ENCODE measurements around the gene ZBTB42. TPM values are rescaled to one million over a fixed set of nuclear protein-coding genes. Genes with fewer than 3 reads are reported as not detected.

The ZBTB42 gene
- polyA plus RNA-seq, 1 of the 3 experiments (the other 2 are of a cell fraction), result 3.1 TPM

GRCh38 chr14:104802394-104803184 is 1.7 kb downstream of the ZBTB42 start:
- H3K9ac ChIP-seq, result no peak overlapping the region
- ChIA-PET POLR2A (no interaction called here), CTCF (interaction anchor here (1.2 to 5.2 kb wide), 2 partner anchors 23 to 79 kb away, joined by 3 to 26 read pairs; no protein-coding TSS in a partner anchor)
- no peak overlapping the region for H3K4me3 ChIP-seq (ENCODE audit: low read depth in 2 of 2, low read length in 1 of 2)
- H3K27me3 ChIP-seq (ENCODE audit: insufficient read depth), result no peaks in the 10 kb centered on the region
- H3K79me2 ChIP-seq (ENCODE audit: insufficient read depth), result no peaks in the 10 kb centered on the region
- H4K20me1 ChIP-seq (ENCODE audit: insufficient read depth), result no peaks in the 10 kb centered on the region
- H3K9me3 ChIP-seq, result no peaks in the 10 kb centered on the region
- H3K36me3 ChIP-seq (replicated peaks in 1 of 2; ENCODE audit: control insufficient read depth in 1 of 2, insufficient read depth in 2 of 2, low read length in 1 of 2), result no peaks in the 10 kb centered on the region
- H2AFZ ChIP-seq (ENCODE audit: low read depth), result no peak overlapping the region
- H3K27ac ChIP-seq (ENCODE audit: low read depth in 2 of 2, low read length in 1 of 2), result no peak overlapping the region
- peak; percentile 49 for DNase-seq
- no peak overlapping the region for H3K4me2 ChIP-seq
- peaks cover 22% of the 10 kb centered on the region for H3F3A ChIP-seq (replicated peaks; ENCODE audit: insufficient read depth)
- no peaks in the 10 kb centered on the region for H3K9me2 ChIP-seq
- 95% methylated on average over 19 of the region's 20 CpGs for WGBS (ENCODE audit: low lambda C conversion rate)
- H3K4me1 ChIP-seq (ENCODE audit: control insufficient read depth in 1 of 2, insufficient read depth in 2 of 2, low read depth in 1 of 2, low read length in 1 of 2), result peaks cover 23 to 37% of the 10 kb centered on the region in 2 experiments; a peak in 3 of 4 replicates
- no peak for TF ChIP-seq FOSL2 (IDR thresholded peaks at IDR 0.05; ENCODE audit: borderline replicate concordance, low read depth)
- TF ChIP-seq CTCF (IDR thresholded peaks at IDR 0.05), result no peak
- no peak for TF ChIP-seq MEF2A (IDR thresholded peaks at IDR 0.05; ENCODE audit: borderline replicate concordance, low read depth)
- no peak for TF ChIP-seq ZBTB33 (IDR thresholded peaks at IDR 0.05; ENCODE audit: borderline replicate concordance, low read depth)
- no peak for TF ChIP-seq TAF1 (IDR thresholded peaks at IDR 0.05; ENCODE audit: borderline replicate concordance, low read depth, low read length)
- no peak for TF ChIP-seq CHD2 (IDR thresholded peaks at IDR 0.05; ENCODE audit: low read length, partially characterized antibody)
- TF ChIP-seq FOXJ3 (CRISPR knock-in tag; IDR thresholded peaks at IDR 0.05), result no peak
- no peak for TF ChIP-seq MAX (IDR thresholded peaks at IDR 0.05; ENCODE audit: low read depth)
- TF ChIP-seq, protein P1, sequence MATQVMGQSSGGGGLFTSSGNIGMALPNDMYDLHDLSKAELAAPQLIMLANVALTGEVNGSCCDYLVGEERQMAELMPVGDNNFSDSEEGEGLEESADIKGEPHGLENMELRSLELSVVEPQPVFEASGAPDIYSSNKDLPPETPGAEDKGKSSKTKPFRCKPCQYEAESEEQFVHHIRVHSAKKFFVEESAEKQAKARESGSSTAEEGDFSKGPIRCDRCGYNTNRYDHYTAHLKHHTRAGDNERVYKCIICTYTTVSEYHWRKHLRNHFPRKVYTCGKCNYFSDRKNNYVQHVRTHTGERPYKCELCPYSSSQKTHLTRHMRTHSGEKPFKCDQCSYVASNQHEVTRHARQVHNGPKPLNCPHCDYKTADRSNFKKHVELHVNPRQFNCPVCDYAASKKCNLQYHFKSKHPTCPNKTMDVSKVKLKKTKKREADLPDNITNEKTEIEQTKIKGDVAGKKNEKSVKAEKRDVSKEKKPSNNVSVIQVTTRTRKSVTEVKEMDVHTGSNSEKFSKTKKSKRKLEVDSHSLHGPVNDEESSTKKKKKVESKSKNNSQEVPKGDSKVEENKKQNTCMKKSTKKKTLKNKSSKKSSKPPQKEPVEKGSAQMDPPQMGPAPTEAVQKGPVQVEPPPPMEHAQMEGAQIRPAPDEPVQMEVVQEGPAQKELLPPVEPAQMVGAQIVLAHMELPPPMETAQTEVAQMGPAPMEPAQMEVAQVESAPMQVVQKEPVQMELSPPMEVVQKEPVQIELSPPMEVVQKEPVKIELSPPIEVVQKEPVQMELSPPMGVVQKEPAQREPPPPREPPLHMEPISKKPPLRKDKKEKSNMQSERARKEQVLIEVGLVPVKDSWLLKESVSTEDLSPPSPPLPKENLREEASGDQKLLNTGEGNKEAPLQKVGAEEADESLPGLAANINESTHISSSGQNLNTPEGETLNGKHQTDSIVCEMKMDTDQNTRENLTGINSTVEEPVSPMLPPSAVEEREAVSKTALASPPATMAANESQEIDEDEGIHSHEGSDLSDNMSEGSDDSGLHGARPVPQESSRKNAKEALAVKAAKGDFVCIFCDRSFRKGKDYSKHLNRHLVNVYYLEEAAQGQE (IDR thresholded peaks at IDR 0.05; ENCODE audit: low read depth, low read length), result no peak
- TF ChIP-seq, protein P2, sequence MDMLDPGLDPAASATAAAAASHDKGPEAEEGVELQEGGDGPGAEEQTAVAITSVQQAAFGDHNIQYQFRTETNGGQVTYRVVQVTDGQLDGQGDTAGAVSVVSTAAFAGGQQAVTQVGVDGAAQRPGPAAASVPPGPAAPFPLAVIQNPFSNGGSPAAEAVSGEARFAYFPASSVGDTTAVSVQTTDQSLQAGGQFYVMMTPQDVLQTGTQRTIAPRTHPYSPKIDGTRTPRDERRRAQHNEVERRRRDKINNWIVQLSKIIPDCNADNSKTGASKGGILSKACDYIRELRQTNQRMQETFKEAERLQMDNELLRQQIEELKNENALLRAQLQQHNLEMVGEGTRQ (IDR thresholded peaks at IDR 0.05; ENCODE audit: borderline replicate concordance, low read depth, low read length), result no peak
